A673 (cell line): Measurements from ENCODE around the gene SENP2. TPM values are rescaled to one million over a fixed set of nuclear protein-coding genes. Genes with fewer than 3 reads are reported as not detected.
"Not testable (repeated sequence)": the region's sequence is repeated elsewhere in the genome, so short reads cannot be mapped to it uniquely, and the experiment has no call there.

ENCODE experiments used
- BruUV-seq: library from RNA; stranded (reverse); fragments of 400-500 nt; replicated peaks from 2 replicates; lab custom pipeline; 2021; lab: Mats Ljungman, UMichigan
- CTCF ChIA-PET: fragments of 300-600 bp; sonication (Branson Sonifier 250); formaldehyde crosslinking; loops from one replicate; lab custom pipeline; 2022; ENCODE audit warnings: antibody characterized with exemption; lab: Charles Lee
- POLR2A ChIA-PET: fragments of 300-600 bp; sonication (Branson Sonifier 250); formaldehyde crosslinking; loops from one replicate; lab custom pipeline; 2022; ENCODE audit warnings: antibody characterized with exemption; ENCODE audit not compliant: low non-redundant PET; lab: Charles Lee
- DNase-seq: peaks from one replicate; pipeline ENCODE4 v3.0.0-alpha.2; 2015; ENCODE audit warnings: low spot score
- H3K27ac ChIP-seq: fragments of 200-600 bp; sonication (generic); 2 replicates; pipeline ENCODE4 v1.5.1; 2016; ENCODE audit warnings: mixed run types, low read depth, mild to moderate bottlenecking, mixed read lengths, antibody characterized with exemption, low read length; ENCODE audit not compliant: poor library complexity, severe bottlenecking
- H3K27me3 ChIP-seq: fragments of 200-600 bp; sonication (generic); replicated peaks from 2 replicates; pipeline ENCODE4 v1.6.1; 2017; ENCODE audit warnings: mixed run types, low read depth, mild to moderate bottlenecking, mixed read lengths, antibody characterized with exemption, low read length; ENCODE audit not compliant: insufficient read depth, poor library complexity
- H3K36me3 ChIP-seq: fragments of 200-600 bp; sonication (generic); 2 replicates; pipeline ENCODE4 v1.6.1; 2016; ENCODE audit warnings: mixed run types, mild to moderate bottlenecking, mixed read lengths, antibody characterized with exemption, low read length; ENCODE audit not compliant: insufficient read depth, poor library complexity, severe bottlenecking
- H3K4me1 ChIP-seq: fragments of 200-600 bp; sonication (generic); 2 replicates; pipeline ENCODE4 v1.6.1; 2017; ENCODE audit warnings: mixed run types, mild to moderate bottlenecking, mixed read lengths, antibody characterized with exemption, low read length; ENCODE audit not compliant: insufficient read depth, poor library complexity, severe bottlenecking
- H3K4me3 ChIP-seq: fragments of 200-600 bp; sonication (generic); 2 replicates; pipeline ENCODE4 v1.5.1; 2016; ENCODE audit warnings: low read depth, mixed run types, mild to moderate bottlenecking, mixed read lengths, low read length; ENCODE audit not compliant: poor library complexity, severe bottlenecking
- H3K9me3 ChIP-seq: fragments of 200-600 bp; sonication (generic); 2 replicates; pipeline ENCODE4 v1.6.1; 2016; ENCODE audit warnings: mixed run types, low read depth, mild to moderate bottlenecking, mixed read lengths, antibody characterized with exemption, low read length; ENCODE audit not compliant: poor library complexity, severe bottlenecking
- CTCF ChIP-seq: fragments of 300-800, 200-600 bp; sonication (generic); conservative IDR thresholded peaks from 2 replicates; pipeline ENCODE4 v1.5.1; 2017; ENCODE audit warnings: low read depth, mild to moderate bottlenecking, antibody characterized with exemption, low read length, moderate library complexity, mixed read lengths
- EZH2 ChIP-seq: fragments of 200-600 bp; sonication (generic); IDR thresholded peaks from 2 replicates; pipeline ENCODE4 v1.6.1; 2017; ENCODE audit warnings: borderline replicate concordance, low read depth, mild to moderate bottlenecking, mixed read lengths, antibody characterized with exemption, low read length; ENCODE audit not compliant: poor library complexity, severe bottlenecking
- intact Hi-C: fragments of 100-400 bp; cut with micrococcal nuclease; formaldehyde crosslinking; loops from one replicate; pipeline ENCODE4 v1.10.0; 2022; ENCODE audit not compliant: unreplicated experiment
- total RNA-seq: library from RNA; stranded (reverse); gene quantifications from 2 replicates; pipeline ENCODE4 v1.2.3, GENCODE V29; 2021

The SENP2 gene
- total RNA-seq, 1 experiment from 2014 or later = 43.4 TPM

GRCh38 chr3:185631508-185632206, 45.6 kb downstream of the SENP2 start:
- ChIA-PET POLR2A (interaction anchor here (0.6 kb wide), 2 partner anchors 12 to 198 kb away, joined by 8 to 16 read pairs; no protein-coding TSS in a partner anchor), CTCF (interaction anchor here (0.6 kb wide), 1 partner anchor 10 kb away, joined by 4 read pairs; no protein-coding TSS in a partner anchor)
- no peak overlapping the region for H3K4me3 ChIP-seq
- H3K9me3 ChIP-seq = no peaks in the 10 kb centered on the region
- intact Hi-C loops = no loop called here
- DNase-seq = peak; percentile 16
- TF ChIP-seq CTCF = no peak
- no peak for TF ChIP-seq EZH2
- H3K36me3 ChIP-seq = peaks cover 2% of the 10 kb centered on the region
- no peaks in the 10 kb centered on the region for H3K27me3 ChIP-seq
- no TSS peak for BruUV-seq
- peaks cover 9% of the 10 kb centered on the region for H3K4me1 ChIP-seq
- H3K27ac ChIP-seq = no peak overlapping the region

- ChIA-PET CTCF (no interaction called here), POLR2A (no interaction called here)
- intact Hi-C loops = no loop called here
Measured at GRCh38 chr3:185632996-185633395, 46.9 kb downstream of the SENP2 start.

GRCh38 chr3:185637388-185637787, 51.3 kb downstream of the SENP2 start:
- no peak overlapping the region for H3K4me3 ChIP-seq
- H3K27ac ChIP-seq = no peak overlapping the region
- ChIA-PET CTCF (no interaction called here), POLR2A (no interaction called here)
- H3K36me3 ChIP-seq = peaks cover 3% of the 10 kb centered on the region
- intact Hi-C loops = no loop called here
- TF ChIP-seq EZH2 = no peak
- no peak for TF ChIP-seq CTCF
- no peaks in the 10 kb centered on the region for H3K9me3 ChIP-seq
- BruUV-seq = no TSS peak
- DNase-seq = no peak
- H3K4me1 ChIP-seq = no peaks in the 10 kb centered on the region
- no peaks in the 10 kb centered on the region for H3K27me3 ChIP-seq

More at GRCh38 chr3:185632996-185633395, 46.9 kb downstream of the SENP2 start:
- H3K36me3 ChIP-seq = no peaks in the 10 kb centered on the region
- no TSS peak for BruUV-seq
- no peaks in the 10 kb centered on the region for H3K27me3 ChIP-seq
- peaks cover 9% of the 10 kb centered on the region for H3K4me1 ChIP-seq
- no peak for DNase-seq
- no peak overlapping the region for H3K27ac ChIP-seq
- H3K9me3 ChIP-seq = no peaks in the 10 kb centered on the region
- no peak overlapping the region for H3K4me3 ChIP-seq
- TF ChIP-seq EZH2 = no peak
- TF ChIP-seq CTCF = no peak

- CTCF ChIA-PET, H3K9me3 ChIP-seq, DNase-seq, H3K36me3 ChIP-seq, BruUV-seq, H3K27me3 ChIP-seq, H3K4me1 ChIP-seq, POLR2A ChIA-PET, intact Hi-C loops, H3K27ac ChIP-seq, H3K4me3 ChIP-seq: not testable (repeated sequence)
Measured at GRCh38 chr3:185638651-185639050, 52.6 kb downstream of the SENP2 start.
